Measurements from ENCODE around the gene CCDC61.

The CCDC61 gene

DNA sequence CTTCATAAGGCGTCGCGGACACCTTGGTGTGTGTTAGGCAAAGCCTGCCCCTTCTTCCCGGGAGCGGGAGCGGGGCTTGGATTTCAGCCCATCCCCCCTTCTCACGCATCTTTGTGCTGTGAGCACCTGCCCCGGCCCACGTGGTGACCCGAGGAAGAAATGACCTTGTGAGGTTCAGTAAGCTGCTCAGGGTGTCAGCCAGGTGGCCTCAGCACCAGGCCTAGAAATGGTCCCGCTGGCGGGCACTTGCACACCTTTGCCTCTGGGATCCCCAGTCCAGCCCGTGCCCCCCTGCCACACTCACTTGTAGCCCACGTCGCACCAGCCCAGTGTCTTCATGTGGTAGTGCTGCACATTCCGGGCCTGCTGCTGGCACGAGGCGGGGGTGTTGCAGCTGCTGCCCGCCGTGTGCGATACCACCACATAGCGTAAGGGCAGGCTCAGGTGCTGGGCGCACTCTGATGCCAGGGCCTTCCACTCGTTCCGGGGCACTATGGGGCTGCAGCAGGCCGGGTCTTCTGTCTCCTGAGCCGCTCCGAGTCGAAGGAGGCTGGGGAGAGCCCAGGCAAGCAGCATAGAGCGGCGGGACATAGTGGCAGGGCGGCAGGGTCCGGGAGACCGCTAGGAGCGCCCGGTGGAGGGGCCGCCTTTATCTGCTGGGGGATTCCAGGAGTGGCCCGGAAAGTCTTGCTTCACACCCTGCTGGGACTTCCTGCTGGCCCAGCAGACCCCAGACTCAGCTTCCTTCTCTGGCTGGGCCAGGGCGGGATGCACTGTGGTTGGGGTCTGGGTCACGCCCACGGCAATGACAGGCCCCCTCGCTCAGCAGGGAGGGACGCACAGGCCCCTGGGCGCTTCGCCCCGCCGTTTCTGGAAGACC is 27.4 kb downstream of the CCDC61 start, which contains the start of gene PGLYRP1:
TSS of gene PGLYRP1 (minus strand) at position 623 of the 880 bp plus-strand sequence. CDS start at position 591, 32 bp downstream.
- Histone ChIP-seq H3K27me3 (replicated peaks; ENCODE audit: insufficient read depth, low read length) (no peaks in the 10 kb centered on the region), H3K27ac (ENCODE audit: low read length) (no peak within 1 kb of the TSS), H2AFZ (ENCODE audit: low read length) (no peak within 1 kb of the TSS), H3K4me3 (ENCODE audit: low read length) (no peak within 1 kb of the TSS), H3K79me2 (ENCODE audit: low read length) (no peaks in the 10 kb centered on the region), H3K9me2 (replicated peaks; ENCODE audit: insufficient read depth, low read length) (no peaks in the 10 kb centered on the region), H3K9ac (ENCODE audit: low read length) (no peak within 1 kb of the TSS), H3K4me2 (ENCODE audit: low read depth, low read length) (no peak within 1 kb of the TSS), H3F3A (ENCODE audit: insufficient read depth, low read length) (no peaks in the 10 kb centered on the region), H3K4me1 (ENCODE audit: low read length) (no peaks in the 10 kb centered on the region), H3K36me3 (replicated peaks; ENCODE audit: insufficient read depth, low read length) (no peaks in the 10 kb centered on the region), H3K9me3 (replicated peaks; ENCODE audit: insufficient read depth, low read length) (no peaks in the 10 kb centered on the region), H4K20me1 (ENCODE audit: insufficient read depth, low read length) (no peaks in the 10 kb centered on the region)
- no peak for DNase-seq
- TF ChIP-seq EZH2 (optimal IDR thresholded peaks at IDR 0.05; ENCODE audit: low read depth, low read length) (no peak), EZH2phosphoT487 (IDR thresholded peaks at IDR 0.05; ENCODE audit: low read length) (no peak)
- TF ChIP-seq, protein P1, sequence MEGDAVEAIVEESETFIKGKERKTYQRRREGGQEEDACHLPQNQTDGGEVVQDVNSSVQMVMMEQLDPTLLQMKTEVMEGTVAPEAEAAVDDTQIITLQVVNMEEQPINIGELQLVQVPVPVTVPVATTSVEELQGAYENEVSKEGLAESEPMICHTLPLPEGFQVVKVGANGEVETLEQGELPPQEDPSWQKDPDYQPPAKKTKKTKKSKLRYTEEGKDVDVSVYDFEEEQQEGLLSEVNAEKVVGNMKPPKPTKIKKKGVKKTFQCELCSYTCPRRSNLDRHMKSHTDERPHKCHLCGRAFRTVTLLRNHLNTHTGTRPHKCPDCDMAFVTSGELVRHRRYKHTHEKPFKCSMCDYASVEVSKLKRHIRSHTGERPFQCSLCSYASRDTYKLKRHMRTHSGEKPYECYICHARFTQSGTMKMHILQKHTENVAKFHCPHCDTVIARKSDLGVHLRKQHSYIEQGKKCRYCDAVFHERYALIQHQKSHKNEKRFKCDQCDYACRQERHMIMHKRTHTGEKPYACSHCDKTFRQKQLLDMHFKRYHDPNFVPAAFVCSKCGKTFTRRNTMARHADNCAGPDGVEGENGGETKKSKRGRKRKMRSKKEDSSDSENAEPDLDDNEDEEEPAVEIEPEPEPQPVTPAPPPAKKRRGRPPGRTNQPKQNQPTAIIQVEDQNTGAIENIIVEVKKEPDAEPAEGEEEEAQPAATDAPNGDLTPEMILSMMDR (IDR thresholded peaks at IDR 0.05; ENCODE audit: low read length), result no peak

DNA sequence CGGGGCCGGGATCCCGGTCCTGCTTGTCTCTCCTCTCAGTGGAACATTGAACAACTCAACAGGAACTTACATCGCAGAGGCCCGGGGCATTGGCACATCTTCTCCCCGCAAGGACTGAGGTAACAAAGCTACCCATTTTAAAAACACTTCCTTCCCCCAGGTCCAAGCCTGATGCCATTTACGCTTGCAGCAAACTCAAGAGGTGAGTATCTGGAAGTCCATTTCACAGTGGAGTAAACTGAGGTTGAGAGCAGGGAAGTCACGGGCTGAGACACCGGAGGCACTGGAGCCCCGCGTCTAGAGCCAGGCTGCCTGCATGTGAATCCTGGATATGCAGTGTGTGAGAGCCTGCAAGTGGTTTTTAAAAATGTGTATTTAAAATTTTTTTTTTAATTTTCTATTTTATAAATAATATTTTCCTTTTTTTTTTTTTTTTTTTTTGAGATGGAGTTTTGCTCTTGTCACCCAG is 28.1 kb downstream of the CCDC61 start:
- Histone ChIP-seq H3K9me3 (replicated peaks; ENCODE audit: insufficient read depth, low read length) (no peaks in the 10 kb centered on the region), H3K36me3 (replicated peaks; ENCODE audit: insufficient read depth, low read length) (no peaks in the 10 kb centered on the region), H3K9ac (ENCODE audit: low read length) (no peak overlapping the region), H3K4me2 (ENCODE audit: low read depth, low read length) (no peak overlapping the region), H4K20me1 (ENCODE audit: insufficient read depth, low read length) (no peaks in the 10 kb centered on the region), H3F3A (ENCODE audit: insufficient read depth, low read length) (no peaks in the 10 kb centered on the region), H3K27me3 (replicated peaks; ENCODE audit: insufficient read depth, low read length) (no peaks in the 10 kb centered on the region), H3K79me2 (ENCODE audit: low read length) (no peaks in the 10 kb centered on the region), H3K4me1 (ENCODE audit: low read length) (no peaks in the 10 kb centered on the region), H2AFZ (ENCODE audit: low read length) (no peak overlapping the region), H3K9me2 (replicated peaks; ENCODE audit: insufficient read depth, low read length) (no peaks in the 10 kb centered on the region), H3K27ac (ENCODE audit: low read length) (no peak overlapping the region), H3K4me3 (ENCODE audit: low read length) (no peak overlapping the region)
- TF ChIP-seq EZH2phosphoT487 (IDR thresholded peaks at IDR 0.05; ENCODE audit: low read length) (no peak), EZH2 (optimal IDR thresholded peaks at IDR 0.05; ENCODE audit: low read depth, low read length) (no peak)
- TF ChIP-seq, protein P1 (IDR thresholded peaks at IDR 0.05; ENCODE audit: low read length), result no peak
- DNase-seq, result no peak

DNA sequence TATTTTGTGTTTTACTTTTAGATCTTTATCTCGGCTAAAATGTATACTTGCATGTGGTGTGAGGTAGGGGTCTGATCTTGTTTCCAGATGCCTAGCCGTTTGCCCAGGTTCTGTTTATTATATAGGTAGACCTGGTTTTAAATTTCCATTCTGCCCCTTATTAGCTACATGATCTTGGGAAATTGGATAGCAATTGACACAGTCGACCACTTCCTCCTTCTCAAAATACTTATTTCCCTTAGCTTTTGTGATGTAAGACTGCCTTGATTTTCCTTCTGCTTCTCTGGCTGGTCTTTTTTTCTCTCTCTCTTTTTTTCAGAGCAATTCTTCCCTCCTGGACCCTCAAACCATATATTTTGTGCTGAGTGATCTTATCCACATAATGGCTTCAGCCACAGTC is 30.6 kb downstream of the CCDC61 start:
- no peaks in the 10 kb centered on the region for H3K27me3 ChIP-seq (replicated peaks; ENCODE audit: insufficient read depth, low read length)
- H3K9me2 ChIP-seq (replicated peaks; ENCODE audit: insufficient read depth, low read length), result no peaks in the 10 kb centered on the region
- H3K4me2 ChIP-seq (ENCODE audit: low read depth, low read length), result no peak overlapping the region
- no peaks in the 10 kb centered on the region for H3K79me2 ChIP-seq (ENCODE audit: low read length)
- no peak overlapping the region for H3K4me3 ChIP-seq (ENCODE audit: low read length)
- H2AFZ ChIP-seq (ENCODE audit: low read length), result no peak overlapping the region
- H4K20me1 ChIP-seq (ENCODE audit: insufficient read depth, low read length), result no peaks in the 10 kb centered on the region
- no peak overlapping the region for H3K27ac ChIP-seq (ENCODE audit: low read length)
- TF ChIP-seq, protein P1 (IDR thresholded peaks at IDR 0.05; ENCODE audit: low read length), result no peak
- TF ChIP-seq EZH2phosphoT487 (IDR thresholded peaks at IDR 0.05; ENCODE audit: low read length), result no peak
- TF ChIP-seq EZH2 (optimal IDR thresholded peaks at IDR 0.05; ENCODE audit: low read depth, low read length), result no peak
- H3K36me3 ChIP-seq (replicated peaks; ENCODE audit: insufficient read depth, low read length), result no peaks in the 10 kb centered on the region
- H3K4me1 ChIP-seq (ENCODE audit: low read length), result no peaks in the 10 kb centered on the region
- no peaks in the 10 kb centered on the region for H3F3A ChIP-seq (ENCODE audit: insufficient read depth, low read length)
- no peak overlapping the region for H3K9ac ChIP-seq (ENCODE audit: low read length)
- no peaks in the 10 kb centered on the region for H3K9me3 ChIP-seq (replicated peaks; ENCODE audit: insufficient read depth, low read length)
- DNase-seq, result no peak

Measured in MM.1S (cell line).